ENCODE results near the gene CACNA2D3. TPM values are rescaled to one million over a fixed set of nuclear protein-coding genes. Genes with fewer than 3 reads are reported as not detected.

CACNA2D3 gene
- total and polyA plus RNA-seq, 9 donors: 1.4 to 3.1 (median 2.3) TPM

DNA sequence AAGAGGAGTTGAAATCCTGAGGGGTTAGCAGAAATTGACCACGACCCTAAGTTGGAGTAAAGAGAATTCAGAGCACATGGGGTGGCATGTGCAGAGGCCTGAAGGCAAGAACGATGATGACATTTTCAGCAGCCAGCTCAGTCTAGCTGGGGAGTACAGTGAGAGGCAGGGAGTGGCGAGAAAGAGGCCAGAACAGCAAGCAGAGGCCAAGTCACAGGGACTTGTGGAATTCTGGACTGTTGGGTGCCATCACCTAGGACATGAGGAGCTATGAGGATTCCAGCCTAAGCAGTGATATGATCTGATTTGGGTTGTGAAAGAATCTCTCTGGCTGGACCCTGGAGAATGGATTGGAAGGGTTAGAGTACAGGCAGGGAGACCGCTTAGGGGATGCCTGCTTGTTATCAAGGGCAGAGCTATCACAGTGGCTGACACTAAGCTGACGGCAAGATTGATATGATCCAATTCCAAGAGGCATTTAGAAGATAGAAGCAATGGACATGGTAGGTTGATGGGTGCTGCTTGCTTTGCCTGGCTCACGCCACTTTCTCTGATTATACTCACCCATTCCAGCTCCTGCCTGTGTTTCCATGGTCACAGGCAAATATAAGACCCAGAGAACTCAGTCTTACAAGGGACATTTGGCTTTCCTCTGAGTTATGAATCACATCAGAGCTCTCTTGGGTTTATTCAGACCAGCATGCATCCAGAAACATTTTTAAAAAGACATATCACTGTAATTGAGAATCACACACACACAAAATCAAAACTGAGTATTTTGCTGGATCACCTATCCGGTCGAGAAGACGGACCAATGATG is 739.1 kb downstream of the CACNA2D3 start:
- peak; percentile 73 for DNase-seq
- Histone ChIP-seq H3K27me3 (ENCODE audit: control insufficient read depth, insufficient read depth, low read length) (no peaks in the 10 kb centered on the region), H3K9me3 (replicated peaks; ENCODE audit: control insufficient read depth, low read depth, low read length) (no peaks in the 10 kb centered on the region), H3K4me1 (ENCODE audit: control insufficient read depth, insufficient read depth, low read length) (peaks cover 35% of the 10 kb centered on the region), H3K36me3 (ENCODE audit: control insufficient read depth, insufficient read depth, low read length) (no peaks in the 10 kb centered on the region), H3K4me3 (ENCODE audit: low read length) (no peak overlapping the region), H3K27ac (ENCODE audit: low read length) (no peak overlapping the region)
- 58% methylated on average over 5 of the region's 9 CpGs for WGBS (ENCODE audit: insufficient coverage)

DNA sequence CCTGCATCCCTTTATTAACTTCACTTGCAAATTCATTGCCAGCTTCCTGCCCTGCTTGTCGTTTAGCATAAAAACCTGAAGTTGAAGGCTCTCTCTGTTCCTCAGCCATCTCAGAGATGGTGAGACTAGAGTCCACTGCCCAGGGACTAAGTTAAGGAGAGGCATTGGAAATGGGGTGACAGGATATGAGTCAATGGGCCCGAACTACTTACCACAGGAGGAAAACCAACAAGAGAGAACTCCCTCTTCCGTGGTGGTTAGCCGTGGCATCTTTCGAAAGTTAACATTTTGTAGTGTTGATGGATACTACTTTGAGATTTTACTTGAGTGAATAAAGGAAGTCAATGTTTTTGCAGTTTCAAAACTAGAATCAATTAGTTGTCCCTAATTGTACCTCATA is 740.2 kb downstream of the CACNA2D3 start:
- no peak overlapping the region for H3K4me3 ChIP-seq (ENCODE audit: low read length)
- no peak for DNase-seq
- H3K4me1 ChIP-seq (ENCODE audit: control insufficient read depth, insufficient read depth, low read length): peaks cover 30% of the 10 kb centered on the region
- H3K9me3 ChIP-seq (replicated peaks; ENCODE audit: control insufficient read depth, low read depth, low read length): no peaks in the 10 kb centered on the region
- H3K27ac ChIP-seq (ENCODE audit: low read length): no peak overlapping the region
- H3K27me3 ChIP-seq (ENCODE audit: control insufficient read depth, insufficient read depth, low read length): no peaks in the 10 kb centered on the region
- 100% methylated on average over 1 of the region's 5 CpGs for WGBS (ENCODE audit: insufficient coverage)
- H3K36me3 ChIP-seq (ENCODE audit: control insufficient read depth, insufficient read depth, low read length): no peaks in the 10 kb centered on the region

DNA sequence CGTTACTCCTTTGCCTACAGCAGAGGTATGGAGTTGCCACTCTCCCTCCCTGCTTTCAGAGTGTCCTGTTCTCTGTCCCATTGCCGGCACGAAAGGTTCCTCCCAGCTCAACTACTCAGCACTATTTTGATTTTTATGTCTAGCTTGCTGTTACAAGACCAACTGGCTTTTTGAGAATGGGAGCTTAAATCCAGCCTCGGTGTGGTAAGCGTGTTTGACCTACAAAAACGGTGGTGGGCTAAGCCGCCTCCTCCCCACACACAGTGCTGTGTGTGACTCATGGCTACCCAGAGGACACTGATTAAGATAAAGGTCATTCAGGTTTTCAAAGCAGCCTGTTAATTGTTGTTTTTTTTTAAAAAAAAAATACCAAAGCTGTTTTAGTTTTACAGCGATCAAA is 741.0 kb downstream of the CACNA2D3 start:
- WGBS (ENCODE audit: insufficient coverage): 67% methylated on average over 1 of the region's 8 CpGs
- H3K27ac ChIP-seq (ENCODE audit: low read length): no peak overlapping the region
- DNase-seq: no peak
- no peaks in the 10 kb centered on the region for H3K9me3 ChIP-seq (replicated peaks; ENCODE audit: control insufficient read depth, low read depth, low read length)
- no peaks in the 10 kb centered on the region for H3K36me3 ChIP-seq (ENCODE audit: control insufficient read depth, insufficient read depth, low read length)
- no peak overlapping the region for H3K4me3 ChIP-seq (ENCODE audit: low read length)
- H3K27me3 ChIP-seq (ENCODE audit: control insufficient read depth, insufficient read depth, low read length): no peaks in the 10 kb centered on the region
- peaks cover 26% of the 10 kb centered on the region for H3K4me1 ChIP-seq (ENCODE audit: control insufficient read depth, insufficient read depth, low read length)

DNA sequence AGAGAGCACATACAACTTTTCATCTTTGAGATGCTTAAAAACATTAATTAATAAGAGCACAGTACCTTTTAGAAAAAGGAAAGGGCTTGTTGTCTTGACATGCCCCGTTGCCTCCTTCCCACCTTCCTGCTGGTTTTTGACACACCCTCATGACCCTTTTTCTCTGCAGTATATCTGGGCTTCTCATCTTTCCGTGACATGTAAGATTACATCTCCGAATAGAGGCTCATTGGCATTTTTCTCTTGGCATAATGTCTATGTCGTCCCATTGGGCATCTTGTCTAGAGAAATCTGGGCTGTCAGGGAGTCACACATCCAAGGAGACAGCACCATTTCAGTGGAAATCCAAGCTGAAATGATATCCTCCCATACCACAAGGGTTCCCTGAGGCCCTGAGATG is 741.4 kb downstream of the CACNA2D3 start:
- peaks cover 23% of the 10 kb centered on the region for H3K4me1 ChIP-seq (ENCODE audit: control insufficient read depth, insufficient read depth, low read length)
- 79% methylated on average over 4 of the region's 4 CpGs for WGBS (ENCODE audit: insufficient coverage)
- no peak overlapping the region for H3K4me3 ChIP-seq (ENCODE audit: low read length)

DNA sequence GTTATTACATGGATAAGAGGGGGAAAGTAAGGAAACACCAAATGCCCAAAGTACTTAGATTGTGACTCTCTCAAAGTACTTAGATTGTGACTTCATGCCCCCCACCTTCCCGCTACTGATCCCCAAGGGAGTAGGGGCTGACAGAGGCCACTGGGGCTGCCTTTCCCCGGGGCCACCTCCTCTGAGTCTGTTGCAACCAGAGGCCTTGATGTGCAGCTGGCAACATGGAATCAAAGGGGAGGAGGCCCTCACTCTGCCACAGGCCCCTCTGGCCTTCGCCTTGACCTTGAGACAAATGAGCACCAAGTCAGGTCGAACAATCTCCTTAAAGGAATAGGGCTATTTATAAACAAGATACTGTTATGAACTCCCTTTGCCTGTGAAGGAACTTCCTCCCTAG is 743.0 kb downstream of the CACNA2D3 start:
- Histone ChIP-seq H3K27me3 (ENCODE audit: control insufficient read depth, insufficient read depth, low read length) (no peaks in the 10 kb centered on the region), H3K4me1 (ENCODE audit: control insufficient read depth, insufficient read depth, low read length) (peaks cover 17% of the 10 kb centered on the region), H3K27ac (ENCODE audit: low read length) (no peak overlapping the region), H3K36me3 (ENCODE audit: control insufficient read depth, insufficient read depth, low read length) (no peaks in the 10 kb centered on the region), H3K9me3 (replicated peaks; ENCODE audit: control insufficient read depth, low read depth, low read length) (no peaks in the 10 kb centered on the region), H3K4me3 (ENCODE audit: low read length) (no peak overlapping the region)
- 58% methylated on average over 2 of the region's 4 CpGs for WGBS (ENCODE audit: insufficient coverage)
- DNase-seq: no peak

More for the DNA sequence above, 741.4 kb downstream of the CACNA2D3 start:
- H3K36me3 ChIP-seq (ENCODE audit: control insufficient read depth, insufficient read depth, low read length): no peaks in the 10 kb centered on the region
- no peak for DNase-seq
- no peak overlapping the region for H3K27ac ChIP-seq (ENCODE audit: low read length)
- no peaks in the 10 kb centered on the region for H3K27me3 ChIP-seq (ENCODE audit: control insufficient read depth, insufficient read depth, low read length)
- no peaks in the 10 kb centered on the region for H3K9me3 ChIP-seq (replicated peaks; ENCODE audit: control insufficient read depth, low read depth, low read length)

DNA sequence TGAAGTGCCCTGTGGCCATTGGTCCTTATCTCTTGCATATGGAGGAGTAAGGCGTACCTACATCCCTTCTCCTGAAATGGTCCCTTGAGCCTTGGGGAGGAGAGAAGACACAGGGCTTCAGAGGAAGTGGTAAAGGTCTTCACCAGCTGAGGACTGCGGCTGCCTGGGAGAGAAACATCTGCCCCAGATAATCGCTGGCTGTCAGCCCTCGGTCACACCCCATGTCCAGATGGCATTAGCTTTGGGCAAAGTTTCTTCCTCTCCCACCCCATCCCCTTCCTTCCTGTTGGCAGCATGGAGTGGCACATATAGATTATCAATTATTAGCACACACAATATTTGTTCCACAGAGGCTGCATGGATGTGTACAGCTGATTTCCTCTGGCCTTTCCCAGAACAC is 743.9 kb downstream of the CACNA2D3 start:
- no peak overlapping the region for H3K27ac ChIP-seq (ENCODE audit: low read length)
- 80% methylated on average over 1 of the region's 4 CpGs for WGBS (ENCODE audit: insufficient coverage)

DNA sequence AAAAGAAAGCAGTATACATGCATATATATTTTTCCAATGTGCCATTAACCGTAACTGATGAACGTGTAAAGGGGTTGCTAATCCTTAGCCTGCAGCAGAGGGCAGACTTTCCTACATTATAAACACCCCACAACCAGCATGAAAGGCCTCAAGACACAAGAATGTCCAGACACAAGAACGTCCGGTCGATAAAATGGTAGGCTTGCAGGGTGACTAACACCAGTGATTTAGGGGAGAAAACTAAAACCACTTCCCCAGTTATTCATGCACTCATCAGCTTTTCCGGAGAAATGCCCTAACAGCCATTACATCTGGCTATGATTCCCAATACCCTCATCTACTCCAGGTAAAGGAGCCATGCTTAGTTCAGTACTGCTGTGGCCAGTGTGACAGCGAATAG is 748.1 kb downstream of the CACNA2D3 start:
- Histone ChIP-seq H3K4me3 (ENCODE audit: low read length) (no peak overlapping the region), H3K9me3 (replicated peaks; ENCODE audit: control insufficient read depth, low read depth, low read length) (no peaks in the 10 kb centered on the region), H3K4me1 (ENCODE audit: control insufficient read depth, insufficient read depth, low read length) (peaks cover 17% of the 10 kb centered on the region), H3K27ac (ENCODE audit: low read length) (no peak overlapping the region), H3K27me3 (ENCODE audit: control insufficient read depth, insufficient read depth, low read length) (no peaks in the 10 kb centered on the region), H3K36me3 (ENCODE audit: control insufficient read depth, insufficient read depth, low read length) (no peaks in the 10 kb centered on the region)
- 100% methylated on average over 1 of the region's 7 CpGs for WGBS (ENCODE audit: insufficient coverage)
- peak; percentile 83 for DNase-seq

More for the DNA sequence above, 743.9 kb downstream of the CACNA2D3 start:
- Histone ChIP-seq H3K4me3 (ENCODE audit: low read length) (no peak overlapping the region), H3K9me3 (replicated peaks; ENCODE audit: control insufficient read depth, low read depth, low read length) (no peaks in the 10 kb centered on the region), H3K27me3 (ENCODE audit: control insufficient read depth, insufficient read depth, low read length) (no peaks in the 10 kb centered on the region), H3K4me1 (ENCODE audit: control insufficient read depth, insufficient read depth, low read length) (peaks cover 17% of the 10 kb centered on the region), H3K36me3 (ENCODE audit: control insufficient read depth, insufficient read depth, low read length) (no peaks in the 10 kb centered on the region)
- peak; percentile 57 for DNase-seq

DNA sequence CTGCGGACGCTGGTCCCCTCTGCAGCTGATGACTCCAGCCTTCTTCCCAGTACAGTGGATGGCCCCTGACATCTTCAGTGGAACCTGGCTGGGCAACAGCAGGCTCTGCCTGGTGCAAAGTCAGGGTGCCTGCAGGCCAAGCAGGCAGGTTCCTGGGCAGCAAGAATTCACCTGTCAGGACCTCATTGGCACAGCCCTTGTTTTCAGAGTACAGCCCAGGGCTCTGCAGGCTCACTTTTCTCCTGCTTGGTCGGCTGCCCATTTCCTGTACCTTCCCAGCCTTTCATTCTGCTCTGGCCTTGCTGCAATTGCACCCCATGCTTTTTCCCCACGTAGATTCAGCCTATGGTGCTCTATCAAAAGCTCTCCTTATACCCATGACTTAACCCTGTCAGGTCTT is 749.5 kb downstream of the CACNA2D3 start:
- no peak for DNase-seq
- 71% methylated on average over 4 of the region's 4 CpGs for WGBS (ENCODE audit: insufficient coverage)

DNA sequence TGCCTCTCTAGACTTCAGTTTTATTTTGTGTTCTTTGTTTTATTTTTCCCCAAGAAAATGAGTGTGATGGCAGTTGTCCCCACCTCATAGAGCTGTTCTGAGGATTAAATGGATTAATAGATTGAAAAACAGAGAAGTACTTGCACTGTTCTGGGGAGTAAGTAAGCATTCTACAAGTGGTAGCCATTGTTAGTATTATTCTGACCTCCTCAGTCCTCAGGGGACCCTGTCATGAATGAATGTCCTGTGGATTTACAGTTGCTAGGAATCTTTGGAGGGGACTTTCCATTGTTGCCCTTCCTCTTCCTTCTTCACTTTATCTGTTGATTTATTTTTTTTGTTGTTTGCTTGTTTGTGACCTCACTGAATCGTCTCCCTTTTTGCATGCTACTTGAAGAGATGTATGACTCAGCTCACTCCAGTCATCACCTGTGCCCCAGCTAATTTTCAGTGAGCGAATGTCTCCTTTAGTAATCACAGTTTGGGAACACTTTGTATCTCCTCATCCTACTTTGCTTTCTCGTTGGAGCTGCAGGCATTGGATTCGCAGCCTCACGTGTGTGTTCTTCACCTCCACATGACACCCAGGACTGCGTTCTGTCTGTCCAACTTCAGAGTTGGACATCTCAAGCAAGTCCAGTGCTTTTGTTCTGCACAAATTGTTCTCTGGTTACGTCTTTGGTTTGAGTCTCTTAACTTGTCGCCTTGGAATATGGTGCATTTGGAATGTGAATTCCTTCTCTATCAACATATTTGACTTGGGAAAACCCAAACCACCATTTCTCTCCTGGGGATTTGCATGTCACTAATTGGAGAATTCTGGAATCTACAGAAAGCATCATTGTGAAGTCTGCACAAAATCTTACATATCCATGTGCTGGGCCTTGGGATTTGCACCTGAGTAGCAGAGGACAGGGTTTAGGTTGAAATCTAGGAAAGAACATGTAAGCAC is 751.0 kb downstream of the CACNA2D3 start:
- Histone ChIP-seq H3K36me3 (ENCODE audit: control insufficient read depth, insufficient read depth, low read length) (no peaks in the 10 kb centered on the region), H3K27ac (ENCODE audit: low read length) (no peak overlapping the region), H3K9me3 (replicated peaks; ENCODE audit: control insufficient read depth, low read depth, low read length) (no peaks in the 10 kb centered on the region), H3K4me1 (ENCODE audit: control insufficient read depth, insufficient read depth, low read length) (peaks cover 15% of the 10 kb centered on the region), H3K4me3 (ENCODE audit: low read length) (no peak overlapping the region), H3K27me3 (ENCODE audit: control insufficient read depth, insufficient read depth, low read length) (no peaks in the 10 kb centered on the region)
- DNase-seq: no peak
- 89% methylated on average over 4 of the region's 8 CpGs for WGBS (ENCODE audit: insufficient coverage)

More for the DNA sequence above, 749.5 kb downstream of the CACNA2D3 start:
- H3K4me1 ChIP-seq (ENCODE audit: control insufficient read depth, insufficient read depth, low read length): peaks cover 15% of the 10 kb centered on the region
- H3K4me3 ChIP-seq (ENCODE audit: low read length): no peak overlapping the region
- no peaks in the 10 kb centered on the region for H3K27me3 ChIP-seq (ENCODE audit: control insufficient read depth, insufficient read depth, low read length)
- no peaks in the 10 kb centered on the region for H3K9me3 ChIP-seq (replicated peaks; ENCODE audit: control insufficient read depth, low read depth, low read length)
- no peaks in the 10 kb centered on the region for H3K36me3 ChIP-seq (ENCODE audit: control insufficient read depth, insufficient read depth, low read length)
- no peak overlapping the region for H3K27ac ChIP-seq (ENCODE audit: low read length)

All from muscle of leg (tissue), 11 donors.